PC-3 (cell line): ENCODE results near the gene ADCY9.

ENCODE experiments used
- EZH2 ChIP-seq: fragments of 300-600 bp; sonication (generic); IDR thresholded peaks from one replicate; pipeline ENCODE4 v1.6.1; 2017; ENCODE audit warnings: antibody characterized with exemption, mild to moderate bottlenecking, low read length; ENCODE audit not compliant: unreplicated experiment
- TF ChIP-seq, protein P1 (sequence below): fragments of 300-600 bp; sonication (generic); conservative IDR thresholded peaks from 2 replicates; pipeline ENCODE4 v1.5.1; 2017; ENCODE audit warnings: antibody characterized with exemption, low read depth, mild to moderate bottlenecking, low read length

DNA sequence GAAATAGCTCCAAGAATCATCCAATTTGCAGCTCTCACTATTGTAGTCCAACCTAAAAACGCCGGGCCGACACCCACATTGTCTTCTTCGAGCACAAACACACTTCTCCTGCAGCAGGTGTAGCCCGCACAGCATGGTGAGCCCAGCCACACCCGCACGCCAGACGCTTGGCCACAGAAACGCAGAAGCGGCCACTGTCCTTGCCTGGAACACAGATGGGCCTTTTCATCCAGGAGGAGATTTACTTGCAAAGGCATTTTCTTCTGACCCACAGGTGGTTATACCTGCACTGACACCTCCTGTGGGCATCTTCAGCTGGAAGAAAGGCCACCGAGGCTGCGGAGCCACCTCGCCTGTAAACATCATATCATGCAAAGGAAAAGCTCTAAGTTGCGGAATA is 98.4 kb downstream of the ADCY9 start:
- TF ChIP-seq, protein P1, sequence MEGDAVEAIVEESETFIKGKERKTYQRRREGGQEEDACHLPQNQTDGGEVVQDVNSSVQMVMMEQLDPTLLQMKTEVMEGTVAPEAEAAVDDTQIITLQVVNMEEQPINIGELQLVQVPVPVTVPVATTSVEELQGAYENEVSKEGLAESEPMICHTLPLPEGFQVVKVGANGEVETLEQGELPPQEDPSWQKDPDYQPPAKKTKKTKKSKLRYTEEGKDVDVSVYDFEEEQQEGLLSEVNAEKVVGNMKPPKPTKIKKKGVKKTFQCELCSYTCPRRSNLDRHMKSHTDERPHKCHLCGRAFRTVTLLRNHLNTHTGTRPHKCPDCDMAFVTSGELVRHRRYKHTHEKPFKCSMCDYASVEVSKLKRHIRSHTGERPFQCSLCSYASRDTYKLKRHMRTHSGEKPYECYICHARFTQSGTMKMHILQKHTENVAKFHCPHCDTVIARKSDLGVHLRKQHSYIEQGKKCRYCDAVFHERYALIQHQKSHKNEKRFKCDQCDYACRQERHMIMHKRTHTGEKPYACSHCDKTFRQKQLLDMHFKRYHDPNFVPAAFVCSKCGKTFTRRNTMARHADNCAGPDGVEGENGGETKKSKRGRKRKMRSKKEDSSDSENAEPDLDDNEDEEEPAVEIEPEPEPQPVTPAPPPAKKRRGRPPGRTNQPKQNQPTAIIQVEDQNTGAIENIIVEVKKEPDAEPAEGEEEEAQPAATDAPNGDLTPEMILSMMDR, result no peak
- no peak for TF ChIP-seq EZH2
